GM18861 (cell line): ENCODE data around the gene ZP1.
"Not testable (repeated sequence)": the region's sequence is repeated elsewhere in the genome, so short reads cannot be mapped to it uniquely, and the experiment has no call there.

Experiments used
- ATAC-seq: cut with Tn5 transposase; IDR thresholded peaks from one replicate; pipeline ENCODE4 v1.9.1; 2021; ENCODE audit not compliant: unreplicated experiment

The ZP1 gene

GRCh38 chr11:60866911-60867870 is at the start of gene ZP1:
ZP1 (plus strand) TSS chr11:60867542; CDS start chr11:60867562, 20 bp downstream.
- ATAC-seq, result no peak

GRCh38 chr11:60818057-60818456 is 49.3 kb upstream of the ZP1 start:
- no peak for ATAC-seq

- ATAC-seq, result no peak
Measured at GRCh38 chr11:60821827-60822599, 45.3 kb upstream of the ZP1 start.

- not testable (repeated sequence) for ATAC-seq
Measured at GRCh38 chr11:60823745-60824306, 43.5 kb upstream of the ZP1 start.

GRCh38 chr11:60825118-60825517 is 42.2 kb upstream of the ZP1 start:
- no peak for ATAC-seq

GRCh38 chr11:60825790-60826189 is 41.6 kb upstream of the ZP1 start:
- no peak for ATAC-seq

GRCh38 chr11:60830478-60831142 is 36.7 kb upstream of the ZP1 start:
- peak; percentile 44 for ATAC-seq

- peak; percentile 82 for ATAC-seq
Measured at GRCh38 chr11:60831143-60831500, 36.2 kb upstream of the ZP1 start.

- ATAC-seq, result no peak
Measured at GRCh38 chr11:60831501-60832079, 35.8 kb upstream of the ZP1 start.

GRCh38 chr11:60834742-60835533 is 32.4 kb upstream of the ZP1 start:
- no peak for ATAC-seq

- no peak for ATAC-seq
Measured at GRCh38 chr11:60835534-60835846, 31.9 kb upstream of the ZP1 start.

GRCh38 chr11:60836866-60837515 is 30.4 kb upstream of the ZP1 start:
- no peak for ATAC-seq

- ATAC-seq, result no peak
Measured at GRCh38 chr11:60838132-60838531, 29.2 kb upstream of the ZP1 start.

- no peak for ATAC-seq
Measured at GRCh38 chr11:60840470-60841430, 26.6 kb upstream of the ZP1 start.

GRCh38 chr11:60841797-60842667 is 25.3 kb upstream of the ZP1 start, which contains the start of gene CCDC86:
CCDC86 (plus strand) TSS chr11:60842113; CDS start chr11:60842125, 12 bp downstream.
- ATAC-seq, result peak; percentile 69

GRCh38 chr11:60842668-60843600 is 24.4 kb upstream of the ZP1 start:
- no peak for ATAC-seq
